ENCODE results near the gene CXorf65. TPM values are rescaled to one million over a fixed set of nuclear protein-coding genes. Genes with fewer than 3 reads are reported as not detected.

Gene CXorf65
- total RNA-seq, 4 donors from 2014 or later = not detected

DNA sequence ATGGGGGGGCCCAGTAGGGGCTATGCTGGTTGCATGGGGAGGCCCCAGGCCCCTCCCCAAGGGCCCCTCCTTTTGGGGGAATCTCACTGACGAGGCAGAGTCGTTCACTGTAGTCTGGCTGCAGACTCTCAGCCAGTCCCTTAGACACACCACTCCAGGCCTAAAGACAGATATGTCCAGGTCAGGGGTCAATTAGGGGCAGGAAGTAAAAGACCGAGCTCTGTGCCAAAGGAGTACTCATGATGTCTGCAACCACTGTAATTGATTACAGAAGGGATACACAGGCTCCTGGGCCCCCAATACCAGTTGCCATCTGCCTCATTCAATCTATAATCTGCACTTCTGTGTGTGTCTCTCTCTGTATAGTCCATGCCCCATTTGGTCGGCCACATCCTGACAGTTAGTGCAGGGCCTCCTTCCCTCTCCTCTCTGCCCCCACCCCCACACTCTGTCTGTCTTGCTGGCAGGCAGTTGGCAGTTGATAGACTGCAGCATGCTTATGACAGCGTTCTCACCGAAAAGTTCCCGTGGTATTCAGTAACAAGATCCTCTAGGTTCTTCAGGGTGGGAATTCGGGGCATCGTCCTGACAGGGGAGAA lies 1.3 kb upstream of the CXorf65 start:
- intact Hi-C loops (cut with DNase I) = no loop called here
- Histone ChIP-seq H3K9me3 (no peaks in the 10 kb centered on the region), H3K27ac (replicated peaks in 1 of 4) (no peak overlapping the region), H3K4me1 (peaks cover 0 to 12% (median 3%) of the 10 kb centered on the region in 4 donors), H3K36me3 (no peaks in the 10 kb centered on the region), H3K27me3 (peaks cover 0 to 4% (median 0%) of the 10 kb centered on the region in 4 donors), H3K4me3 (no peak overlapping the region)
- WGBS = 48% methylated on average over 9 of the region's 9 CpGs
- DNase-seq (ENCODE audit: extremely low spot score) = no peak
- TF ChIP-seq, protein P1, sequence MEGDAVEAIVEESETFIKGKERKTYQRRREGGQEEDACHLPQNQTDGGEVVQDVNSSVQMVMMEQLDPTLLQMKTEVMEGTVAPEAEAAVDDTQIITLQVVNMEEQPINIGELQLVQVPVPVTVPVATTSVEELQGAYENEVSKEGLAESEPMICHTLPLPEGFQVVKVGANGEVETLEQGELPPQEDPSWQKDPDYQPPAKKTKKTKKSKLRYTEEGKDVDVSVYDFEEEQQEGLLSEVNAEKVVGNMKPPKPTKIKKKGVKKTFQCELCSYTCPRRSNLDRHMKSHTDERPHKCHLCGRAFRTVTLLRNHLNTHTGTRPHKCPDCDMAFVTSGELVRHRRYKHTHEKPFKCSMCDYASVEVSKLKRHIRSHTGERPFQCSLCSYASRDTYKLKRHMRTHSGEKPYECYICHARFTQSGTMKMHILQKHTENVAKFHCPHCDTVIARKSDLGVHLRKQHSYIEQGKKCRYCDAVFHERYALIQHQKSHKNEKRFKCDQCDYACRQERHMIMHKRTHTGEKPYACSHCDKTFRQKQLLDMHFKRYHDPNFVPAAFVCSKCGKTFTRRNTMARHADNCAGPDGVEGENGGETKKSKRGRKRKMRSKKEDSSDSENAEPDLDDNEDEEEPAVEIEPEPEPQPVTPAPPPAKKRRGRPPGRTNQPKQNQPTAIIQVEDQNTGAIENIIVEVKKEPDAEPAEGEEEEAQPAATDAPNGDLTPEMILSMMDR (IDR thresholded peaks at IDR 0.05) = no peak
- no peak for TF ChIP-seq EP300 (IDR thresholded peaks at IDR 0.05)
- TF ChIP-seq POLR2AphosphoS5 (IDR thresholded peaks at IDR 0.05) = no peak
- no peak for TF ChIP-seq POLR2A (IDR thresholded peaks at IDR 0.05; ENCODE audit: low read depth)

DNA sequence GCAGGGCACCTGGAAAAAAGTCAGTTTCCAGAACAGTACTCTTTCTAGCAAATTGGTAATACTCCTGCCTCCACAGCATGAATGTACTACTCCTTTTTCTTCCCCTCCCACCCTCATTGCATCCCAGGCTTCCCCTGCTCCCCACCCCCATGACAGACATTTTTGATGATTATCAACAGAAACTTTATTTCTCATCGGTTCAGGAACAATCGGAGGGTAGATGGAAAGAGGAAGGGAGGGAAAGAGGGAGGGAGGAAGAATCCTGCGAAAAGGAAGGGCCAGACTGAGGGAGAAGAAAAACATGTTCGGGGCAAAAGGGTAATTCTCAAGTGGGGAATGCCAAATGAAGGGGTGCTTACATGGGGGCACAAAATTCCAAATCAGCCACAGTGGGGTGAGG lies 705 bp upstream of the CXorf65 start:
- no peak for TF ChIP-seq EP300 (IDR thresholded peaks at IDR 0.05)
- TF ChIP-seq, protein P1 (IDR thresholded peaks at IDR 0.05) = no peak
- no peak for TF ChIP-seq POLR2AphosphoS5 (IDR thresholded peaks at IDR 0.05)
- TF ChIP-seq POLR2A (IDR thresholded peaks at IDR 0.05; ENCODE audit: low read depth) = no peak
- Histone ChIP-seq H3K27me3 (peaks cover 0 to 4% (median 0%) of the 10 kb centered on the region in 4 donors), H3K4me1 (peaks cover 0 to 12% (median 3%) of the 10 kb centered on the region in 4 donors), H3K9me3 (no peaks in the 10 kb centered on the region), H3K4me3 (no peak overlapping the region), H3K36me3 (no peaks in the 10 kb centered on the region), H3K27ac (replicated peaks in 1 of 4) (no peak overlapping the region)
- intact Hi-C loops (cut with DNase I) = no loop called here
- no peak for DNase-seq (ENCODE audit: extremely low spot score)
- WGBS = 73% methylated on average over 4 of the region's 4 CpGs

DNA sequence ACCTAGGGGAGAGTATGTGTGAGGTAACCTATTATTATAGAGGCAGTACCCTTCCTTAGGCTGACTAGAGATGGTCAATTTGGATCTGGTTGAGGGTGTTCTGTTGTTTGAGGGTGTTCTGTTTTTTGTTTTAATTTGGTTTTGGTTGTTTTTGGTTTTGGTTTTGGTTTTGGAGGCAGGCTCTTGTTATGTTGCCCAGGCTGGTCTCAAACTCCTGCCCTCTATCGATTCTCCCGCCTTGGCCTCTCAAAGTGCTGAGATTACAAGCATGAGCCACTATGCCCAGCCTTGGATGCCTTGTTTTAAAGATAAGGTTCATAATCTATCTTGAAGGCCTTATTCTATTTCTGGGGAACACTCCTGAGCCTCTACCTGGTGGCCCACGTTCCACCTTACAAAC lies 912 bp downstream of the CXorf65 start:
- Histone ChIP-seq H3K4me1 (peaks cover 0 to 12% (median 3%) of the 10 kb centered on the region in 4 donors), H3K36me3 (no peaks in the 10 kb centered on the region), H3K27me3 (peaks cover 0 to 9% (median 0%) of the 10 kb centered on the region in 4 donors), H3K9me3 (no peaks in the 10 kb centered on the region), H3K4me3 (no peak overlapping the region), H3K27ac (replicated peaks in 1 of 4) (no peak overlapping the region)
- TF ChIP-seq, protein P1 (IDR thresholded peaks at IDR 0.05) = no peak
- TF ChIP-seq EP300 (IDR thresholded peaks at IDR 0.05) = no peak
- TF ChIP-seq POLR2A (IDR thresholded peaks at IDR 0.05; ENCODE audit: low read depth) = no peak
- no peak for TF ChIP-seq POLR2AphosphoS5 (IDR thresholded peaks at IDR 0.05)
- 81% methylated on average over 3 of the region's 3 CpGs for WGBS
- no peak for DNase-seq (ENCODE audit: extremely low spot score)
- intact Hi-C loops (cut with DNase I) = no loop called here

DNA sequence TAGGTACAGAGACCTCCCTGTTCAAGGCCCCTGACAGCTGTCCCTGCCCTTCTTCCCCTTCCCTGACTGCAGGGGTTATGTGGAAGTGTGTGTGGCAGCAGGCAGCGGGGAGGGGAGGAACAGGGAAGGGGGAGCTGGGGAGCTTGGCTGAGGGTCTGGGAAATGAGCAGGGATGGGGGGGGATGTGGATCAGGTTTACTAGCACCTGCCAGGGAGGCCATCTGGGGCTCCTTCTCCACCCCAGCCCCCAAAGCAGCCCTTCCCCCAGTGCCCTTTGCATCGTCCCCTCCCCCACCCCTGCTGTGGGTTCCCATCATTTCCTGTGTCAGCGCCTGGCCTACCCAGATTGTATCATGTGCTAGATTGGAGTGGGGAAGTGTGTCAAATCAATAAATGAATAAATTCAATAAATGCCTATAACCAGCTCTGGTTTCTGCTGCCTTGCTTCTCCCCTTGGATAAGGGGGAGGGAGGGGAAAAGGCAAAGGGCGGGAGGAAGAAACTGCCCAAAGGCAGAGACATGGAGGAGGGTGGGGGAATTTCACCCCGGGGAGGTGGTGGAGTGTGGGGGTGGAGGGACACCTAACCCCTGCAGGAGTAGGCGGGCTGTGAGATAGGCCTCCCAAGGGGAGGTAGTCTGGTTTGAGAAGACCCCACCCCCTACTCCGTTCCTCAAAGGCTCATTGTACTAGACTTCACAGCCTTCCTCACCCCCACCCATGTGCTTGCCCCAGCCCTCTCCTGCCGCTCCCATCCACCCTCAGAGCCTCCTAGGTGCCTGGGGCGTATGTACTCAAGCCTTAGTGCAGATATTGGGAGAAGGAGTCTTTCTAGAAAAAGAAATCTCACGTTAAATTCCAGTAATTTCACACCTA lies 3.2 kb downstream of the CXorf65 start:
- no peaks in the 10 kb centered on the region for H3K36me3 ChIP-seq
- no peak overlapping the region for H3K4me3 ChIP-seq
- intact Hi-C loops (cut with DNase I) = no loop called here
- 44% methylated on average over 10 of the region's 10 CpGs for WGBS
- TF ChIP-seq POLR2A (IDR thresholded peaks at IDR 0.05; ENCODE audit: low read depth) (no peak), EP300 (IDR thresholded peaks at IDR 0.05) (no peak), POLR2AphosphoS5 (IDR thresholded peaks at IDR 0.05) (no peak)
- TF ChIP-seq, protein P1 (IDR thresholded peaks at IDR 0.05) = no peak
- peaks cover 0 to 19% (median 12%) of the 10 kb centered on the region in 4 donors for H3K4me1 ChIP-seq
- peaks cover 0 to 6% (median 0%) of the 10 kb centered on the region in 4 donors for H3K27me3 ChIP-seq
- no peaks in the 10 kb centered on the region for H3K9me3 ChIP-seq
- DNase-seq (ENCODE audit: extremely low spot score) = no peak
- peak overlapping the region in 1 of 4 donors; percentile 14 for H3K27ac ChIP-seq (replicated peaks in 1 of 4)

Data from esophagus muscularis mucosa (tissue), 4 donors.